ENCODE measurements around the gene NT5C1A.

Gene NT5C1A

GRCh38 chr1:39690225-39690624 lies 18.3 kb upstream of the NT5C1A start:
- H3K4me3 ChIP-seq (replicated peaks; ENCODE audit: low read depth, low read length) = no peak overlapping the region
- no peak for DNase-seq (ENCODE audit: extremely low read depth, low read depth)
- no peak for TF ChIP-seq CTCF (IDR thresholded peaks at IDR 0.05; ENCODE audit: low read depth, low read length, missing control alignments)

- no peak for DNase-seq (ENCODE audit: extremely low read depth, low read depth)
- H3K4me3 ChIP-seq (replicated peaks; ENCODE audit: low read depth, low read length) = no peak overlapping the region
- no peak for TF ChIP-seq CTCF (IDR thresholded peaks at IDR 0.05; ENCODE audit: low read depth, low read length, missing control alignments)
Observed at GRCh38 chr1:39689635-39690034, 17.7 kb upstream of the NT5C1A start.

- no peak for DNase-seq (ENCODE audit: extremely low read depth, low read depth)
- no peak for TF ChIP-seq CTCF (IDR thresholded peaks at IDR 0.05; ENCODE audit: low read depth, low read length, missing control alignments)
Observed at GRCh38 chr1:39689214-39689613, 17.3 kb upstream of the NT5C1A start.

GRCh38 chr1:39688706-39689105 lies 16.8 kb upstream of the NT5C1A start:
- no peak for DNase-seq (ENCODE audit: extremely low read depth, low read depth)
- TF ChIP-seq CTCF (IDR thresholded peaks at IDR 0.05; ENCODE audit: low read depth, low read length, missing control alignments) = no peak
- no peak overlapping the region for H3K4me3 ChIP-seq (replicated peaks; ENCODE audit: low read depth, low read length)

More at GRCh38 chr1:39689214-39689613, 17.3 kb upstream of the NT5C1A start:
- no peak overlapping the region for H3K4me3 ChIP-seq (replicated peaks; ENCODE audit: low read depth, low read length)

GRCh38 chr1:39687243-39687642 lies 15.3 kb upstream of the NT5C1A start:
- TF ChIP-seq CTCF (IDR thresholded peaks at IDR 0.05; ENCODE audit: low read depth, low read length, missing control alignments) = no peak
- H3K4me3 ChIP-seq (replicated peaks; ENCODE audit: low read depth, low read length) = no peak overlapping the region
- no peak for DNase-seq (ENCODE audit: extremely low read depth, low read depth)

- no peak for TF ChIP-seq CTCF (IDR thresholded peaks at IDR 0.05; ENCODE audit: low read depth, low read length, missing control alignments)
- DNase-seq (ENCODE audit: extremely low read depth, low read depth) = no peak
Observed at GRCh38 chr1:39685071-39685470, 13.2 kb upstream of the NT5C1A start.

GRCh38 chr1:39684313-39684664 lies 12.4 kb upstream of the NT5C1A start:
- DNase-seq (ENCODE audit: extremely low read depth, low read depth) = no peak
- no peak for TF ChIP-seq CTCF (IDR thresholded peaks at IDR 0.05; ENCODE audit: low read depth, low read length, missing control alignments)

More at GRCh38 chr1:39685071-39685470, 13.2 kb upstream of the NT5C1A start:
- H3K4me3 ChIP-seq (replicated peaks; ENCODE audit: low read depth, low read length) = no peak overlapping the region

More at GRCh38 chr1:39684313-39684664, 12.4 kb upstream of the NT5C1A start:
- no peak overlapping the region for H3K4me3 ChIP-seq (replicated peaks; ENCODE audit: low read depth, low read length)

All from HFF-Myc (cell line).